Panc1 (cell line): ENCODE data around the gene HSPA4. TPM values are rescaled to one million over a fixed set of nuclear protein-coding genes. Genes with fewer than 3 reads are reported as not detected.

Experiments
- ATAC-seq: fragments of 200-7000 bp; cut with Tn5 transposase; 2 replicates; pipeline ENCODE4 v1.9.1; 2020; ENCODE audit warnings: mild to moderate bottlenecking, moderate library complexity
- BruUV-seq: library from RNA; stranded (reverse); fragments of 400-500 nt; replicated peaks from 2 replicates; lab custom pipeline; 2021; lab: Mats Ljungman, UMichigan
- CTCF ChIA-PET: fragments of 300-600 bp; sonication (Branson Sonifier 250); formaldehyde crosslinking; loops from one replicate; lab custom pipeline; 2022; ENCODE audit warnings: antibody characterized with exemption; lab: Charles Lee
- POLR2A ChIA-PET: fragments of 300-600 bp; sonication (Branson Sonifier 250); formaldehyde crosslinking; loops from one replicate; lab custom pipeline; 2022; ENCODE audit warnings: antibody characterized with exemption; lab: Charles Lee
- DNase-seq: peaks from one replicate; pipeline ENCODE4 v3.0.0-alpha.2; 2010; ENCODE audit warnings: low read depth, low spot score
- H3K27ac ChIP-seq: 2 replicates; pipeline ENCODE4 v1.5.1; 2011; ENCODE audit warnings: mild to moderate bottlenecking, low read length, inconsistent platforms
- H3K27me3 ChIP-seq: fragments of 200-500 bp; sonication (Bioruptor generic); 2 replicates; pipeline ENCODE4 v1.6.0; 2014; ENCODE audit warnings: low read length, inconsistent platforms; ENCODE audit not compliant: control insufficient read depth, insufficient read depth
- H3K36me3 ChIP-seq: fragments of 200-500 bp; sonication (Bioruptor generic); 2 replicates; pipeline ENCODE4 v1.5.1; 2014; ENCODE audit warnings: inconsistent platforms, mild to moderate bottlenecking, low read length, moderate library complexity; ENCODE audit not compliant: control insufficient read depth, insufficient read depth
- H3K4me1 ChIP-seq: 2 replicates; pipeline ENCODE4 v1.5.1; 2011; ENCODE audit warnings: inconsistent platforms, mild to moderate bottlenecking, low read length, moderate library complexity; ENCODE audit not compliant: control insufficient read depth, insufficient read depth
- H3K4me3 ChIP-seq, 2 experiments: 2 replicates each; pipeline ENCODE4 v1.5.1; 2011 to 2012; ENCODE audit warnings: low read depth in 2 of 2, low read length in 2 of 2, mild to moderate bottlenecking in 2 of 2, inconsistent platforms in 1 of 2, moderate library complexity in 1 of 2
- H3K9me3 ChIP-seq: fragments of 200-500 bp; sonication (Bioruptor generic); 2 replicates; pipeline ENCODE4 v1.5.1; 2014; ENCODE audit warnings: low read depth, mild to moderate bottlenecking, inconsistent platforms, low read length, moderate library complexity; ENCODE audit not compliant: control insufficient read depth, insufficient read depth
- CTCF ChIP-seq: fragments of 450-650 bp; IDR thresholded peaks from 2 replicates; pipeline ENCODE4 v1.5.1; 2017; ENCODE audit warnings: mild to moderate bottlenecking
- POLR2AphosphoS5 ChIP-seq: IDR thresholded peaks from 2 replicates; pipeline ENCODE4 v1.6.1; 2012; ENCODE audit warnings: mild to moderate bottlenecking, low read depth, low read length, moderate library complexity
- REST ChIP-seq, 2 experiments: IDR thresholded peaks; 2 replicates each; pipeline ENCODE4 v1.6.1; 2011 to 2012; ENCODE audit warnings: low read depth in 2 of 2, control low read depth in 1 of 2, low read length in 1 of 2, mild to moderate bottlenecking in 1 of 2, moderate library complexity in 1 of 2; ENCODE audit not compliant: insufficient read depth in 1 of 2
- SIN3A ChIP-seq: IDR thresholded peaks from 2 replicates; pipeline ENCODE4 v1.6.1; 2012; ENCODE audit warnings: low read depth, mild to moderate bottlenecking, low read length, moderate library complexity, borderline replicate concordance; ENCODE audit not compliant: insufficient read depth
- TCF7L2 ChIP-seq: IDR thresholded peaks from 2 replicates; pipeline ENCODE4 v1.6.1; 2011; ENCODE audit warnings: mild to moderate bottlenecking, low read depth, low read length, inconsistent platforms
- in situ Hi-C: cut with HindIII; loops from 2 replicates; pipeline ENCODE4 v1.10.0; 2016; ENCODE audit warnings: low sequenced_read_pairs, low pct_unique_long_range_greater_than_20kb
- intact Hi-C: fragments of 100-400 bp; cut with micrococcal nuclease; formaldehyde crosslinking; loops from one replicate; pipeline ENCODE4 v1.10.0; 2022; ENCODE audit not compliant: unreplicated experiment
- total RNA-seq: library from RNA; stranded (reverse); gene quantifications from one replicate; pipeline ENCODE4 v1.2.1, GENCODE V29; 2021; ENCODE audit not compliant: unreplicated experiment

HSPA4 gene
- total RNA-seq, 1 experiment from 2014 or later: 247 TPM

GRCh38 chr5:133117912-133118445 lies 66.2 kb downstream of the HSPA4 start:
- ChIA-PET POLR2A (no interaction called here), CTCF (no interaction called here)
- ATAC-seq (no peak), DNase-seq (no peak)
- H3K4me3 ChIP-seq: no peak overlapping the region
- H3K27ac ChIP-seq: no peak overlapping the region
- H3K4me1 ChIP-seq: no peaks in the 10 kb centered on the region; the same call in 1 of the 2 replicates
- TF ChIP-seq REST (IDR thresholded peaks at IDR 0.05; ENCODE audit: insufficient read depth in 1 of 2, low read depth in 2 of 2, low read length in 1 of 2) (no peak), CTCF (no peak), POLR2AphosphoS5 (no peak), SIN3A (no peak), TCF7L2 (no peak)
- H3K36me3 ChIP-seq: no peaks in the 10 kb centered on the region
- H3K9me3 ChIP-seq: no peaks in the 10 kb centered on the region
- intact Hi-C loops (no loop called here), in situ Hi-C loops (no loop called here)
- no peaks in the 10 kb centered on the region for H3K27me3 ChIP-seq
- no TSS peak for BruUV-seq

- ATAC-seq (no peak), DNase-seq (no peak)
- CTCF ChIA-PET: no interaction called here
- Histone ChIP-seq H3K4me3 (no peak overlapping the region), H3K4me1 (no peaks in the 10 kb centered on the region; the same call in 1 of the 2 replicates), H3K27ac (no peak overlapping the region), H3K36me3 (no peaks in the 10 kb centered on the region), H3K27me3 (no peaks in the 10 kb centered on the region), H3K9me3 (no peaks in the 10 kb centered on the region)
- BruUV-seq: no TSS peak
- TF ChIP-seq CTCF (no peak), TCF7L2 (no peak), POLR2AphosphoS5 (no peak), REST (IDR thresholded peaks at IDR 0.05; ENCODE audit: insufficient read depth in 1 of 2, low read depth in 2 of 2, low read length in 1 of 2) (no peak), SIN3A (no peak)
- intact Hi-C loops (no loop called here), in situ Hi-C loops (no loop called here)
- POLR2A ChIA-PET: no interaction called here
Measured at GRCh38 chr5:133118741-133119140, 66.9 kb downstream of the HSPA4 start.
